Type B pancreatic cell (in vitro differentiated cells): ENCODE data around the gene DND1. TPM values are rescaled to one million over a fixed set of nuclear protein-coding genes. Genes with fewer than 3 reads are reported as not detected.
"Not testable (repeated sequence)": the region's sequence is repeated elsewhere in the genome, so short reads cannot be mapped to it uniquely, and the experiment has no call there.

Experiments
- DNase-seq: peaks from one replicate; pipeline ENCODE4 v3.0.0; 2021; ENCODE audit warnings: mixed read lengths; ENCODE audit not compliant: unreplicated experiment; ENCODE audit errors: extremely low spot score
- H3K27ac Mint-ChIP-seq: 2 replicates; pipeline ENCODE4 v1.8.0; 2021; ENCODE audit warnings: mild to moderate bottlenecking, mixed read lengths
- H3K27me3 Mint-ChIP-seq: 2 replicates; pipeline ENCODE4 v1.8.0; 2021; ENCODE audit warnings: mixed read lengths
- H3K36me3 Mint-ChIP-seq: 2 replicates; pipeline ENCODE4 v1.8.0; 2021; ENCODE audit warnings: mixed read lengths
- H3K4me1 Mint-ChIP-seq: one replicate; pipeline ENCODE4 v1.8.0; 2021; ENCODE audit warnings: mixed read lengths; ENCODE audit not compliant: unreplicated experiment
- H3K4me3 Mint-ChIP-seq: 2 replicates; pipeline ENCODE4 v1.8.0; 2021; ENCODE audit warnings: mild to moderate bottlenecking, mixed read lengths
- H3K9me3 Mint-ChIP-seq: 2 replicates; pipeline ENCODE4 v1.8.0; 2021; ENCODE audit warnings: mixed read lengths
- CTCF ChIP-seq: fragments of 200-600 bp; sonication (generic); conservative IDR thresholded peaks from 2 replicates; pipeline ENCODE4 v1.5.0; 2021; ENCODE audit warnings: antibody characterized with exemption, mild to moderate bottlenecking
- microRNA-seq: library from miRNA; unstranded; fragments of <30 nt; microRNA quantifications from one replicate; pipeline ENCODE4, GENCODE V29; 2020
- total RNA-seq: library from RNA; stranded (reverse); gene quantifications from 2 replicates; pipeline ENCODE4 v1.2.1, GENCODE V29; 2021; ENCODE audit warnings: low replicate concordance

The DND1 gene
- total RNA-seq, 1 donor from 2014 or later = 2.6 TPM

- no peak for DNase-seq
- Mint-ChIP-seq H3K36me3 (no peaks in the 10 kb centered on the region), H3K9me3 (no peaks in the 10 kb centered on the region), H3K27me3 (peaks cover 1% of the 10 kb centered on the region), H3K4me3 (no peak overlapping the region), H3K4me1 (no peaks in the 10 kb centered on the region), H3K27ac (no peak overlapping the region)
- TF ChIP-seq CTCF = no peak
These were observed 42.9 kb downstream of the DND1 start for GRCh38 chr5:140630292-140631035.

DNA sequence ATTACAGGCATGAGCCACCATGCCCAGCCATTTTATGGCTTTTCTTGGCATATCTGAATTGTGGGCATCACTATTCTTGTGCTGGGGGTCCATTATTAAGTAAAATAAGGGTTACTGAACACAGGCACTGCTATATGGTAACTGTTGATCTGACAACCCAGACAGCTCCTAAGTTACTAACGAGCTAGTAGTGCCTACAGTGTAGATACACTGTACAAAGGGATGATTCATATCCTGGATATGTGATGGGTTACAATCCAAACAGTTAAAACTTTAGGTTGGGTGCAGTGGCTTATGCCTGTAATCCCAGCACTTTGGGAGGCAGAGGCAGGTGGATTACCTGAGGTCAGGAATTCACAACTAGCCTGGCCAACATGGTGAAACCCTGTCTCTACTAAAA lies 44.7 kb downstream of the DND1 start:
- peak; percentile 7 for DNase-seq
- H3K27me3 Mint-ChIP-seq = peaks cover 6% of the 10 kb centered on the region
- H3K9me3 Mint-ChIP-seq = no peaks in the 10 kb centered on the region

GRCh38 chr5:140627972-140628371 lies 45.4 kb downstream of the DND1 start:
- Mint-ChIP-seq H3K9me3 (no peaks in the 10 kb centered on the region), H3K27ac (no peak overlapping the region), H3K4me1 (no peaks in the 10 kb centered on the region), H3K36me3 (no peaks in the 10 kb centered on the region), H3K4me3 (no peak overlapping the region), H3K27me3 (peaks cover 6% of the 10 kb centered on the region)
- DNase-seq = no peak
- no peak for TF ChIP-seq CTCF

More for the DNA sequence above, 44.7 kb downstream of the DND1 start:
- no peaks in the 10 kb centered on the region for H3K4me1 Mint-ChIP-seq
- no peaks in the 10 kb centered on the region for H3K36me3 Mint-ChIP-seq
- H3K4me3 Mint-ChIP-seq = no peak overlapping the region
- no peak overlapping the region for H3K27ac Mint-ChIP-seq
- TF ChIP-seq CTCF = no peak

- peaks cover 20% of the 10 kb centered on the region for H3K27me3 Mint-ChIP-seq
- H3K36me3 Mint-ChIP-seq, H3K27ac Mint-ChIP-seq, H3K4me1 Mint-ChIP-seq, H3K9me3 Mint-ChIP-seq, H3K4me3 Mint-ChIP-seq: not testable (repeated sequence)
- DNase-seq = peak; percentile 4
These were observed 48.5 kb downstream of the DND1 start for GRCh38 chr5:140624886-140625285.

- H3K27ac Mint-ChIP-seq, H3K4me1 Mint-ChIP-seq, H3K4me3 Mint-ChIP-seq, H3K9me3 Mint-ChIP-seq, H3K36me3 Mint-ChIP-seq: not testable (repeated sequence)
- DNase-seq = peak; percentile 1
- H3K27me3 Mint-ChIP-seq = peaks cover 29% of the 10 kb centered on the region
These were observed 50.3 kb downstream of the DND1 start for GRCh38 chr5:140623061-140623460.

DNA sequence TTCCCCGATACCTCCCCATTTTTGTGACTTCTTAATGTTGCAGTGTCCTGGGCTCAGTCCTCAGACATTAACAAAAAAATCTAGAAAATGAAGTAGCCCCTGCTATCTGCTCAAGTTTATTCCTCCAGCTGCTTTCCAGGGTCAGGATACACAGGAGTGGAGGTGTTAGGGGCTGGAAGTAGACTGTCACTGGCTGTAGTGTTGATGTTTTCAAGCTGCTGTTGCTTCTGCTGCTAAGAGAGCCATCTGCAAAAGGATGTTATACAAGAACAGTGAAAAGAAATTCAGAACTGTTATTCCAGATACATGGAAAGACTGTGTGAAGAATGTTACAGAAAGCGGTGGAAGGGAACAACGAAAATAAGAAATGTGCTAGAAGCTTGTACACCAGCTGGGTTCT lies 51.1 kb downstream of the DND1 start:
- no peaks in the 10 kb centered on the region for H3K36me3 Mint-ChIP-seq
- no peak overlapping the region for H3K4me3 Mint-ChIP-seq
- H3K4me1 Mint-ChIP-seq = no peaks in the 10 kb centered on the region
- peaks cover 29% of the 10 kb centered on the region for H3K27me3 Mint-ChIP-seq
- peaks cover 5% of the 10 kb centered on the region for H3K9me3 Mint-ChIP-seq
- H3K27ac Mint-ChIP-seq = no peak overlapping the region
- peak; percentile 42 for DNase-seq
- TF ChIP-seq CTCF = no peak

Small RNA genes within 50 kb of the gene (microRNA-seq; reads per million reads assigned to microRNA genes)
- not detected for gene MIR3655

Other genes with a start within 250 kb of the DND1 start
- 4.8 and 8.4 TPM in 2 replicates for gene EIF4EBP3, start 125.9 kb downstream of the DND1 start, total RNA-seq
- 32.9 and 36.3 TPM in 2 replicates for gene SRA1, start 116.1 kb downstream of the DND1 start, total RNA-seq
- 26.9 and 61.4 TPM in 2 replicates for gene APBB3, start 109.0 kb downstream of the DND1 start, total RNA-seq
- 82.6 and 85.8 TPM in 2 replicates for gene SLC35A4, start 108.7 kb downstream of the DND1 start, total RNA-seq
- gene CD14, start 40.4 kb downstream of the DND1 start, total RNA-seq = 0.17 TPM in 1 of 2 replicates, not detected in the other
- 26.2 and 29.4 TPM in 2 replicates for gene TMCO6, start 34.1 kb downstream of the DND1 start, total RNA-seq
- 65.0 and 66.4 TPM in 2 replicates for gene NDUFA2, start 25.9 kb downstream of the DND1 start, total RNA-seq
- gene IK, start 25.7 kb downstream of the DND1 start, total RNA-seq = 81.9 and 100 TPM in 2 replicates
- gene WDR55, start 8.7 kb downstream of the DND1 start, total RNA-seq = 29.4 and 32.4 TPM in 2 replicates
- gene HARS1, start 17.8 kb upstream of the DND1 start, total RNA-seq = 55.3 and 67.7 TPM in 2 replicates
- 35.3 and 39.3 TPM in 2 replicates for gene HARS2, start 17.9 kb upstream of the DND1 start, total RNA-seq
- 57.4 and 59.0 TPM in 2 replicates for gene ZMAT2, start 26.9 kb upstream of the DND1 start, total RNA-seq
- gene PCDHA1, start 112.6 kb upstream of the DND1 start, total RNA-seq = 0.45 TPM in 1 of 2 replicates, not detected in the other
- 1.0 and 3.3 TPM in 2 replicates for gene PCDHA2, start 121.3 kb upstream of the DND1 start, total RNA-seq
- 0.24 and 2.6 TPM in 2 replicates for gene PCDHA3, start 127.5 kb upstream of the DND1 start, total RNA-seq
- 10.7 and 17.7 TPM in 2 replicates for gene PCDHA4, start 133.5 kb upstream of the DND1 start, total RNA-seq
- 0.97 and 2.1 TPM in 2 replicates for gene PCDHA5, start 148.0 kb upstream of the DND1 start, total RNA-seq
- gene PCDHA6, start 154.4 kb upstream of the DND1 start, total RNA-seq = 9.3 and 9.6 TPM in 2 replicates
- gene PCDHA7, start 160.7 kb upstream of the DND1 start, total RNA-seq = 2.5 and 6.9 TPM in 2 replicates
- 2.9 TPM in 2 replicates for gene PCDHA8, start 167.6 kb upstream of the DND1 start, total RNA-seq
- 1.5 and 2.5 TPM in 2 replicates for gene PCDHA9, start 174.8 kb upstream of the DND1 start, total RNA-seq
- 9.9 and 20.3 TPM in 2 replicates for gene PCDHA10, start 182.3 kb upstream of the DND1 start, total RNA-seq
- 5.2 and 8.1 TPM in 2 replicates for gene PCDHA11, start 195.4 kb upstream of the DND1 start, total RNA-seq
- gene PCDHA12, start 201.7 kb upstream of the DND1 start, total RNA-seq = 10.2 and 27.3 TPM in 2 replicates
- 2.6 and 5.1 TPM in 2 replicates for gene PCDHA13, start 208.5 kb upstream of the DND1 start, total RNA-seq